CD14-positive monocyte (primary cell): ENCODE results near the gene KIF20B. TPM values are rescaled to one million over a fixed set of nuclear protein-coding genes. Genes with fewer than 3 reads are reported as not detected.

ENCODE experiments used
- DNase-seq, 3 donors: peaks; one replicate each; pipeline ENCODE4 v3.0.0-alpha.2; 2011 to 2022
- H2AFZ ChIP-seq: 2 replicates; pipeline ENCODE4 v1.6.0; 2012; ENCODE audit warnings: mild to moderate bottlenecking, low read depth, low read length, inconsistent platforms; ENCODE audit not compliant: insufficient read depth, poor library complexity, severe bottlenecking
- H3K27ac ChIP-seq, 2 donors: 1 replicate in 1 of 2; 2 replicates in 1 of 2; pipeline ENCODE4 v1.5.1; 2012 to 2013; ENCODE audit warnings: low read length in 2 of 2, control low read depth in 1 of 2, inconsistent platforms in 1 of 2, low read depth in 1 of 2, mild to moderate bottlenecking in 1 of 2
- H3K27me3 ChIP-seq, 2 donors: one replicate each; pipeline versions ENCODE4 v1.6.0 to v1.6.1; 2011 to 2013; ENCODE audit warnings: low read length in 2 of 2; ENCODE audit not compliant: control insufficient read depth in 2 of 2, insufficient read depth in 2 of 2
- H3K36me3 ChIP-seq, 2 donors: replicated peaks in 1 of 2; 1 replicate in 1 of 2; 2 replicates in 1 of 2; pipeline versions ENCODE4 v1.5.1 to v1.6.1; 2012 to 2013; ENCODE audit warnings: low read length in 2 of 2, control low read depth in 1 of 2, inconsistent platforms in 1 of 2, mild to moderate bottlenecking in 1 of 2; ENCODE audit not compliant: insufficient read depth in 2 of 2, control insufficient read depth in 1 of 2
- H3K4me1 ChIP-seq, 2 donors: 1 replicate in 1 of 2; 2 replicates in 1 of 2; pipeline versions ENCODE4 v1.5.1 to v1.6.1; 2012 to 2013; ENCODE audit warnings: low read length in 2 of 2, control low read depth in 1 of 2, inconsistent platforms in 1 of 2, mild to moderate bottlenecking in 1 of 2, moderate library complexity in 1 of 2; ENCODE audit not compliant: insufficient read depth in 2 of 2, control insufficient read depth in 1 of 2
- H3K4me2 ChIP-seq: replicated peaks from 2 replicates; pipeline ENCODE3; 2012; ENCODE audit warnings: low read length, moderate library complexity, mild to moderate bottlenecking; ENCODE audit not compliant: poor library complexity, severe bottlenecking; ENCODE audit errors: extremely low read depth
- H3K4me3 ChIP-seq, 3 experiments: fragments of 200-600 bp in 1 of 3; sonication (generic) in 1 of 3; replicated peaks in 1 of 3; 1 replicate in 2 of 3; 2 replicates in 1 of 3; pipeline ENCODE4 v1.5.1; 2011 to 2013; ENCODE audit warnings: low read length in 3 of 3, mild to moderate bottlenecking in 3 of 3, control low read depth in 2 of 3, low read depth in 2 of 3, inconsistent platforms in 1 of 3, moderate library complexity in 1 of 3
- H3K79me2 ChIP-seq: 2 replicates; pipeline ENCODE4 v1.6.0; 2012; ENCODE audit warnings: mild to moderate bottlenecking, control low read depth, inconsistent platforms, low read length, moderate library complexity; ENCODE audit not compliant: insufficient read depth
- H3K9ac ChIP-seq: 2 replicates; pipeline ENCODE4 v1.6.0; 2017; ENCODE audit warnings: low read length, mild to moderate bottlenecking; ENCODE audit not compliant: insufficient read depth, poor library complexity, severe bottlenecking
- H3K9me3 ChIP-seq, 2 donors: replicated peaks in 1 of 2; 1 replicate in 1 of 2; 2 replicates in 1 of 2; pipeline versions ENCODE4 v1.5.1 to v1.6.1; 2012 to 2013; ENCODE audit warnings: low read length in 2 of 2, control low read depth in 1 of 2; ENCODE audit not compliant: control insufficient read depth in 1 of 2, insufficient read depth in 1 of 2
- H4K20me1 ChIP-seq: 2 replicates; pipeline ENCODE4 v1.6.0; 2012; ENCODE audit warnings: mild to moderate bottlenecking, low read length, control low read depth, moderate library complexity; ENCODE audit not compliant: insufficient read depth
- H3K27ac Mint-ChIP-seq, 7 donors: one replicate each; pipeline ENCODE4 v1.8.0; 2020; ENCODE audit warnings: mild to moderate bottlenecking in 7 of 7, mixed read lengths in 7 of 7, moderate library complexity in 6 of 7, inconsistent platforms in 2 of 7
- H3K27me3 Mint-ChIP-seq, 3 donors: one replicate each; pipeline ENCODE4 v1.8.0; 2021 to 2022; ENCODE audit warnings: low read depth in 3 of 3, mild to moderate bottlenecking in 3 of 3, mixed read lengths in 3 of 3, moderate library complexity in 3 of 3, inconsistent platforms in 1 of 3
- H3K36me3 Mint-ChIP-seq, 2 donors: one replicate each; pipeline ENCODE4 v1.8.0; 2020; ENCODE audit warnings: mixed read lengths in 2 of 2, inconsistent platforms in 1 of 2, mild to moderate bottlenecking in 1 of 2
- H3K4me1 Mint-ChIP-seq: one replicate; pipeline ENCODE4 v1.8.0; 2020; ENCODE audit warnings: mild to moderate bottlenecking, mixed read lengths
- H3K4me3 Mint-ChIP-seq, 2 donors: one replicate each; pipeline ENCODE4 v1.8.0; 2020; ENCODE audit warnings: mild to moderate bottlenecking in 2 of 2, mixed read lengths in 2 of 2, moderate library complexity in 1 of 2
- H3K9me3 Mint-ChIP-seq, 7 donors: one replicate each; pipeline ENCODE4 v1.8.0; 2020 to 2022; ENCODE audit warnings: mixed read lengths in 7 of 7, mild to moderate bottlenecking in 6 of 7, moderate library complexity in 6 of 7, inconsistent platforms in 2 of 7
- CTCF ChIP-seq: fragments of 200-600 bp; IDR thresholded peaks from one replicate; pipeline ENCODE4 v1.8.0; 2022; ENCODE audit warnings: antibody characterized with exemption, mild to moderate bottlenecking
- WGBS: methylation state at CpG from one replicate; pipeline ENCODE4 v1.1.5; 2013; ENCODE audit warnings: missing lambda C conversion rate; ENCODE audit not compliant: insufficient coverage; 5-methylcytosine and 5-hydroxymethylcytosine counted together
- intact Hi-C, 2 donors: fragments of 100-400 bp; cut with micrococcal nuclease; formaldehyde crosslinking; loops; one replicate each; pipeline versions ENCODE4 v1.15.0 to v1.15.1; 2023
- polyA plus RNA-seq, 3 donors: library from polyadenylated mRNA; depleted of rRNA in 1 of 3; unstranded in 2 of 3; stranded (reverse) in 1 of 3; fragments of 300-500 nt in 2 of 3; fragments of >200 nt in 1 of 3; fragmentation: Illumina TruSeq in 2 of 3; gene quantifications; 1 replicate in 2 of 3; 2 replicates in 1 of 3; pipeline ENCODE4 v1.2.3, GENCODE V29; 2012 to 2021

The KIF20B gene
- polyA plus RNA-seq, 3 donors: 0.44 to 3.9 (median 1.5) TPM

DNA sequence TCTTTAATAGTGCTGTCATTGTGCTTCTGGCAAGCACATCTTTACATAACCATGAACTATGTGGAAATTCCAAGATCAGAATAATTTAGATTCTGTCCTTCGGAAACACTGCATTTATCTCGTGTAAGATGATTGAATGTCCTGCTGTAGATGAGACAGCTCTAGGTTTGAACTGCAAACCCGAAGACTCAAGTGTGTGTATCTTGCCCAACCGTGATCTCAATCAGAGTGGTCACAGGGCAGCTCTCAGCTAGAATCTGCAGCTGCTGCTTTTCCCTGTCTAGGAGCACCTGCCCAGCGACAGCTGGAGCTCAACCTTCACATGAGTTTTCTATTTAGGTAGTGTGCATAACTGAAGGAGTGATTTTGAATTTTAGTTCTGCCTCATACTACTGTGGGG lies 17.5 kb upstream of the KIF20B start:
- Histone ChIP-seq H3K4me2 (peak overlapping the region; percentile 38), H2AFZ (no peak overlapping the region), H3K9ac (no peak overlapping the region), H3K36me3 (no peaks in the 10 kb centered on the region), H3K4me3 (no peak overlapping the region), H3K27ac (no peak overlapping the region), H3K4me1 (peaks cover 13% of the 10 kb centered on the region in 2 donors), H4K20me1 (no peaks in the 10 kb centered on the region), H3K79me2 (no peaks in the 10 kb centered on the region), H3K27me3 (no peaks in the 10 kb centered on the region), H3K9me3 (no peaks in the 10 kb centered on the region)
- TF ChIP-seq CTCF: no peak
- Mint-ChIP-seq H3K27ac (peak overlapping the region in 2 of 7 donors; percentile 70 to 88), H3K4me3 (no peak overlapping the region), H3K36me3 (no peaks in the 10 kb centered on the region), H3K9me3 (no peaks in the 10 kb centered on the region), H3K4me1 (peaks cover 18% of the 10 kb centered on the region), H3K27me3 (no peaks in the 10 kb centered on the region)
- no peak for DNase-seq
- WGBS: 100% methylated on average over 3 of the region's 5 CpGs
- intact Hi-C loops: no loop called here

DNA sequence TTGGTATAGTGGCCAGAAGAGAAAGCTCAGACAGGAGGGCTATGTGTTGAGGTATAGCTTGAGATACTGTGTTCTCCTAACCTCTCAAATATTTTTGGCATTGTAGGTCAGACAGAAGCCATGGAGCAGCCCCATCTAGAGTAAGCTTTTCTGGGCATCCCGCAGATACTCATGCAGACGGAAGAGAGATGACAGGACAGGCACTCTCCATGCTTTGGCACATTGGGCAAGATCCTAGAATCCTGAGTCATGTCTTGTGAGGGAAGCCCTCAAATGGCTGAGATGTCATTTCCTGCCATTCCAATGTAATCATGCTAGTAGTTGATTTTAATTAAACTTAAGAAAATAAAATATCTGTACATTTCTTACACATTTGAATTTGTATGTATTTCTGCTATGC lies 16.8 kb upstream of the KIF20B start:
- no peaks in the 10 kb centered on the region for H3K9me3 Mint-ChIP-seq
- DNase-seq: peak; percentile 67 to 89 (median 77)
- Histone ChIP-seq H3K36me3 (no peaks in the 10 kb centered on the region), H3K4me3 (peak overlapping the region in 1 of 3 experiments; percentile 45), H3K4me2 (peak overlapping the region; percentile 38), H3K27me3 (no peaks in the 10 kb centered on the region), H2AFZ (no peak overlapping the region), H3K9ac (no peak overlapping the region), H3K27ac (peak overlapping the region in 1 of 2 donors; percentile 18), H4K20me1 (no peaks in the 10 kb centered on the region), H3K79me2 (no peaks in the 10 kb centered on the region), H3K4me1 (peaks cover 13% of the 10 kb centered on the region in 2 donors), H3K9me3 (no peaks in the 10 kb centered on the region)
- H3K4me3 Mint-ChIP-seq: peak overlapping the region; percentile 42 to 69
- peaks cover 18% of the 10 kb centered on the region for H3K4me1 Mint-ChIP-seq
- no peaks in the 10 kb centered on the region for H3K27me3 Mint-ChIP-seq
- intact Hi-C loops: no loop called here
- WGBS: no CpG with 5 or more reads among the region's 2 CpGs
- TF ChIP-seq CTCF: no peak
- H3K36me3 Mint-ChIP-seq: no peaks in the 10 kb centered on the region
- H3K27ac Mint-ChIP-seq: peak overlapping the region in 6 of 7 donors; percentile 53 to 92 (median 84)
